GM21528 (cell line): ENCODE results near the gene CTSW.

Experiments
- ATAC-seq: cut with Tn5 transposase; IDR thresholded peaks from one replicate; pipeline ENCODE4 v1.9.1; 2021; ENCODE audit warnings: mild to moderate bottlenecking, moderate library complexity; ENCODE audit not compliant: unreplicated experiment, low FRiP score

CTSW gene

DNA sequence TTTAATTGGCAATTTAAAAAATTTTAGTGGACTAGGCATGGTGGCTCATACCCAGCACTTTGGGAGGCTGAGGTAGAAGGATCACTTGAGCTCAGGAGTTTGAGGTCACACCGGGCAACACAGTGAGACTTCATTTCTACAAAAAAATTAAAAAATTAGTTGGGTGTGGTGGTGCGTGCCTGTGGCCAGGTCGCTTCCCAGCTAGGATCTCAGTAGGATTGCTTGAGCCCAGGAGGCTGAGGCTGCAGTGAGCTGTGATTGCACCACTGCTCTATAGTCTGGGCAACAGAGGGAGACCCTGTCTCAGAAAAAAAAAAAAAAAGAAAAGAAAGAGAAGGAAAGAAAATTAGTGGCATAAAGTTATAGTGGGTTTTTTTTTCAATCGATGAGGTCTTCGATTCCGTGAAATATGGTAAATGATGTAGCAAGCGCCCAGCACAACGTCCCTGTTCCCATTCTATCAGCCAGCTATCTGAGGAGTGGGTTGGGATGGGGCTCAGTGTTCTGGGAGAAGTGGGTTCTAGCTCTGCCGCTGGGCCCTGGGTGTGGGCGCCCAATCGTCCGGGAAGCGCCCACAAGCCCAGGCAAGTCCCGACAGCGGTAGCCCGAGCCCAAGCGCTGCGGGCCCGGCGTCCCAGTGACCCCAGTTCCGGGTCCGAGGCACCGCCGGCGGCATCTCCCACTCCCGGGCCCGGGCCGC lies 19.2 kb downstream of the CTSW start:
- no peak for ATAC-seq

DNA sequence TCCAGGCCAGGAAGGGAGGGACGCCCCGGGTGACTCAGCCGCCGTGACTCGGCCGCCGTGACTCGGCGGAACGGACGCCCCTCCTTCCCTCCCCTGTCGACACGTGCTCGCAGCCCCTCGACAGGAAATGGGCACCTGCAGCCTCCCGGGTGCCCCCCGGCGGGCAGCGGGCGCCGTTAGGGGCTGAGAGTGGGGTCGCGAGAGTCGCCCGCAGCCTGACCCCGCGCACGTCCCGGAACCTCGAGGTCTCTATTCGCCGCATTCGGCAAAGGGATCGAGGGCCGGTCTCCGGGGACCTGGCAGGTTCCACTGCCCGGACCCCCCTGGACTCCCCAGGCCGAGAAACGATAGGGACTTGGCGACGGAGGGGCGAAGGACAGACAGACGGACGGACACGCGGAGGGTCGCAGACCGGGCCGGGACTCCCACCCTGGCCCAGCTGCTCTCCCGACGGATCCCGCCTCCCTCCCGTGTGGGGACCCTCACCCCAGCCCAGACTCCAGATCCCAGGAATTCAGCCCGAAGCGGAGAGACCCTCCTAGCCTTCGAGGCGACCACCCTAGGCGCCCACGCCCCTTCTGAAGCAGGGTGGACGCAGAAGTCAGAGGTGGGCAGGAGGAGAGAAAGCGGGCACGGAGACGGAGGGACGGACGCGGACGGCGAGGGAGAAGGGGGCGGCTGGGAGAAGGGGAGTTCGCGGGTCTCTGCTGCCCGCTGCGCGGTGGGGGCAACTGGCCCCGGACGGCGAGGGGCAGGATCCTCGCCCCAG lies 19.9 kb downstream of the CTSW start:
- no peak for ATAC-seq

DNA sequence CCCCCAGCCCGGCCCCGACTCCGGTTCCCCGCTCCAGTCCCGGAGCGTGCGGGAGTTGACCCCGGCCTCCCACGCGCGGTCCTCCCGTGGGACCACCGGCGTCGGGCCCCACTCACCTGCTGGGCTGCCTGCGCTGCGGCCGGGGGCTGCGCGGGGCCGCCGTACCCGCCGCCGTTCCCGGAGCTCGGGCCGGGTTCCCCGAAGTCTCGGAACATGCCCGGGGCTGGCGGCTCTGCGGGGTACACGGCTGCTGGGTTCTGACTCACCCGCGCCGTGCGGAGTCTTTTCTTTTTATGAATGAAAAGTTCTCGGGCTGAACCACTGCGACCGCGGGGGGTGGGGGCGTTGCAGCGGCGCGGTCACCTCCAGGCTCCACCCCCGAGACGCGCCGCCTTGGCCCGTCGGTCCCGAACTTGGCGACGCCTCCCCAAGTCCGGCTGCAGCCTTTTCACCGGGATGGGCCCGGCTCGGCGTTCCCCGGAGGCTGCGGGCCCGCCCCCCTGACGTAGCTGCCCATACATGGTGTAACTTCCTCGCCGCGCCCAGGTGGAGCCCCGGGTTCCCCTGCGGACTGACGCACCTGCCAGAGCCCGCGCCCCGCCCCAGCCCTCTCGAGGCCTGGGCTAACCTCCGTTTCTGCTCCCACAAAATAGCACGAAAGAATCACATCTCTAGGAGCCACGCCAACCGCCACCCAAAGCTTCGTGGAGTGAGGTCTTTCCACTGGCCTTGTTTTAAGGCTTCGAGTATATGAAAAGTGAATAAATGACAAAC lies 20.7 kb downstream of the CTSW start, which contains the start of gene FOSL1:
FOSL1 (minus strand) TSS at position 264 of the 774 bp plus-strand sequence; CDS start at position 215, 49 bp downstream.
- ATAC-seq = peak; percentile 64

DNA sequence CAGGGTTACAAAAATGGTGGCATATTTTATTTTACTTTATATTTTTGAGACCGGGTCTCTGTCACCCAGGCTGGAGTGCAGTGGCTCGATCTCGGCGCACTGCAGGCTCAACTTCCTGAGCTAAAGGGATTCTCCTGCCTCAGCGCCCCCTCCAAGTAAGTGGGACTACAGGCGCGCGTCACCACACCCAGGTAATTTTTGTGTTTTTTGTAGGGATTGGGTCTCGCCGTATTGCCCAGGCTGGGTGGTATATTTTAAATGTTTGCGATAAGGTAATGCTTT lies 21.2 kb downstream of the CTSW start:
- ATAC-seq = no peak

DNA sequence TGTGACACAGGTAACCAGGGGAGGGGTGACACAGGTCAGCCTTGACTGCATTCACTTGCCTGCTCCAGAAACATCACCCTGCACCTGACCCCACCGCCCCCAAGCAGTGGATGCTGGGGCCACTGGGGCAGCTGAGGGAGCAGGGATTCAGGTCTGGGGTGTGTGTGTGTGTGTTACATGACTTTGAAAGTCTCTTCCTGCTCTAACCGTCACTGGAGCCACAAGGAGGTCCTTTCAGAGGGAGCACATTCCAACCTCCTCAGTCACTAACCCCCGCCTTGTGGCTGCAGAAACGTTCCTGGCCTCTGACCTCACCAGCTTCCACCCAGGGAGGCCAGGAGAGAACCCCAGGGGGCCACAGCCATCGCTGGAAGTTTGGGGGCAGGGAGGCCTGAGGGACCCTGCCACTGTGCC lies 23.4 kb downstream of the CTSW start:
- no peak for ATAC-seq

DNA sequence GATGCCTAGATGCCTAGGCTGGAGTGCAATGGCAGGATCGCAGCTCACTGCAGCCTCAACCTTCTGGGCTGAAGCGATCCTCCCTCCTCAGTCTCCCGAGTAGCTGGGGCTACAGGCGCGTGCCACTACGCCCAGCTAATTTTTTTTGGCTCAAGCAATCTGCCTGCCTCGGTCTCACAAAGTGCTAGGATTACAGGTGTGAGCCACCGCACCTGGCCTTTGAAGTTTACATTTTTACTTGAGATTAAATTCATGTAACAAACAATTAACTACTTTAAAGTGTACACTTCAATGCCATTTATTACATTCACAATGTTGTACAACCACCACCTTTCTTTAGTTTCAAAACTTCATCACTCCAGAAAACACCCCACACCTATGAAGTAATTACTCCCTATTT lies 24.1 kb downstream of the CTSW start:
- no peak for ATAC-seq

DNA sequence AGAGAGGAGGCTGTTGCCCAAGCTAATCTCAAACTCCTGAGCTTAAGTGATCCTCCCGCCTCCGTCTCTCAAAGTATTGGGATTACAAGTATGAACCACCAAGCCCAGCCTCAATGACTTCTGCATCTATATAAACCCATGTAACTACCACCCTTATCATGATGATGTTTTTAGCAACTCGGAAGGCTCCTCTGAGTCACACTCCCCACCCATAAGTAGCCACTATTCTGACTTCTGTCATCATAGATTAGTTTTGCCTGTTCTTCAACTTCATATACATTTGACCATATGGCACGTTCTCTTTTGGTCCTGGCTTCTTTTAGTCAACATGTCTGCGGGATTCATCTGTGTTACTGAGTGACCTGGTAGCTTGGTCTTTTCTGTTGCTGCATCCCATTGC lies 27.0 kb downstream of the CTSW start:
- no peak for ATAC-seq

DNA sequence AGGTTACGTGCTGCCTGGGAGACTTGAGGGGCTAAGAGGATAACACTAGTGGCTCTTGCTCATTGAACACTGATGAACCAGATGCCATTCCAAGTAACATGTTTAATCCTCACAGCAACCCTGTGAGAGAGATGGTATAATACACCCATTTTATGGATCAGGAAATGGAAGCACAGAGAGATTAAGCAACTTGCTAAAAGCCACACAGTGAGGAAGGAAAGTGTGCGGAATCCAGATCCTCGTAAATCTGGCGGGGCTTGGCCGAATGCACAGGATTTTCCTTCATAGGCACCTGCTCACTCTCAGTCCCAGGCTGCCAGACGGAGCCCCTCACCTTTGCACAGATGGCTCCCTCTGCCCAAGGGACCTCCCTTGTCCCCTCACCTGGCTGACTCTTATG lies 28.2 kb downstream of the CTSW start:
- no peak for ATAC-seq

DNA sequence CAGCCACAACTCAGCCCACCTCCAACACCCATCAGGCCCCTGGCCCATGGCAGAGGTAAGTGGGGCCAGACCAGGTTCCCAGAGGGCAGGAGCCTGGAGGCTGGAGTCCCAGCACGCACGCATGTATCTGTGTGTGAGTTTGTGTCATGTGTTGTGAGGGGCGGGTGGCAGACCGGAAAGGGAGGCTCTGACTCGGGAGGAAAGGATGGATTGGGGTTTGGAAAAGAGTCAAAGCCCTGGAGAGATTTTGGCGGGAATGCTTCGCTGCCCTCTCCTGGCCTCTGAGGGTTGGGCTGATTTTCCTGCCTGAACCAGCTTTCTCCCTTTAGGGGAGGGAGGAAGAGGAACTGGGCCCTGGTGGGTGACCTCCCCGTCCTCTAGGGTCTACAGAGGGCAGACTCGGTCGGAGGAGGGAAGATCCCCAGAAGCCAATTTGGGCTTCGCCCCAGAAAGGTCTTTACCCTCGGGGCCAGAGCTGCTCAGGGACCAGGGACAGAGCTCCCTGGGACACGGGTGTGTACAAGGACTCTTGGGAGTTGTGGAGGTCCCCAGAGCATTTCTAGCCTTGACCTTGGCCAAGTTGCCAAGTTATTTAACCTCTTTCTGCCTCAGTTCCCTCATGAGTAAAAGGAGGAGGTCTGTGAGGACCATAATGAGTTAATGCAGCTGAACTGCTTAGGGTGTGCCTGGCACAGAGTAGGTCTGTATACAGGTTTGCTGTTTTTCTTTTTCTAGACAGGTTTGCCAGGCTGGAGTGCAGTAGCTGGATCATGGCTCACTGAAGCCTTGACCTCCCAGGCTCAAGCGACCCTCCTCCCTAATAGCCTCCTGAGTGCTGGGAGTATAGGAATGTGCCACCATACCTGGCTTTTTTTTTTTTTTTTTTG lies 32.3 kb downstream of the CTSW start:
- no peak for ATAC-seq

DNA sequence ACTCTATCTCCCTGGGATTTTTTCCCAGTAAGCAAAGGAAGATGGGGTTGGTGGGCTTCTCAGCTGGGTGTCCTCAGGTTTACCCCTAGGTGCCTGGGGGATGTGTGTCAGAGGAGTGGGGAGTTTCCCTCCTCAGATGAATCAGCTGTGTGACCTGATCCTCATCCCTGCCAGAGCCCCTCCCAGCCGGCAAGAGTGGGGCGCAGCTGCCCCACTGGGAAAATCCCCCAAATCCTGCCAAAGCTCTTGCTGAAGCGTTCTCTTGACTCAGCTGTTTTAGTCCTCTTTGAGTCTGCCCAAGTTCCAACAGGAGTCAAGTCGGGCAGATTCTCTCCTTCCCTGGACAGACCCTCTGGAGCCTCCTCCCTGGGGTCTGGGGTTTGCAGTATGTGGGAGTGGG lies 33.2 kb downstream of the CTSW start:
- no peak for ATAC-seq

DNA sequence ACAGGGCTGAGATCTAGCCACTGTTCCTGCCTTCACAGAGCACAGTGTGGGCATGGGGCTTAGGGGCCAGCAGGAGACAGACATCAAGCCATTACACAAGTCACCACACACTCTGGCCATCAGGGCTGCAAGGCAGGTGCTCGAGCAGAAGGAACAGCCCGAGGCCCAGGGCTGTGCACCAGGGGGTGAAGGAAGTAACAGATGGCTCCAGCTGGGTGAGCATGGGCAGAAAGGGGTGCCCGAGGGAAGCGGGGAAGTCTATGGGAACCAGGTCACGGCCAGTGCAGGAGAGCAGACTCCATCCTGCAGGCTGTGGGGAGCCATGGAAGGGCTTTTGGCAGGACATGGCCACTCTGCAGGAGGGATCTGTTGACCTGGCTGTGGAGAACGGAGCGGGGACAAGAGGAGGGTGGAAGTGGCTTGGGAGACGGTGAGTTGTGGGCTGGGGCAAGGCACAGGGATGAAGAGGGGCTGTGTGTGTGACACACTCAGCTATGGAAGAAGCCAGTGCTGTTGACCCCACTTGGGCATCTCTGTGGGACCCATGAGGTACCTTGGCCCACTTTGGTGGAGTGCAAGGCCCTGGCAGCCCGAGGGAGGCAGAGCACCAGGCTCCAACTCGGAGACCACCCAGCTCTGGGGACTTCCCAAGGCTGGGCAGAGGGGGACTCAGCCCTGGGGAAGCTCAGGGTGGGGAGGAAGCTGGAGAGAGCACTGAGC lies 35.6 kb downstream of the CTSW start:
- ATAC-seq = no peak

DNA sequence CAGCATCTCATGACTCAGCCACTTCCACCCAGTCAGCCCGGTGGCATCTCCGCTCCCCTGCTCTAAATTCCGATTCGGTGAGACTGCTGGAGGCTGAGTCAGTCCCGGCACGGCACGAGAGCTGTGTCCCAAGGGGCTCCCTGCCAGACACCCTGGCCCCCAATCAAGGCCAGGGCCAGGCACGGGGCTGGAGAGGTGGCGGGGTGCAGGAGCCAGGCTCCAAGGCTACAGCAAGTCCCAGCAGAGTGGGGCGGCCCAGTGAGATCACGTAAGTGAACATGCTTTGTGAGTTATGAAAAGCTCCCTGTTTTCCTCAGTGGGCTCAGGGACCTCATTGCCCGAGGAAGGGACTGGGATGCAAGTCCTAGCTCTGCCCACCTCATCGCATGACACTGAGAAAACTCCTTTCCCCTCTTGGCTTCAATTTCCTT lies 36.2 kb downstream of the CTSW start:
- ATAC-seq = no peak

DNA sequence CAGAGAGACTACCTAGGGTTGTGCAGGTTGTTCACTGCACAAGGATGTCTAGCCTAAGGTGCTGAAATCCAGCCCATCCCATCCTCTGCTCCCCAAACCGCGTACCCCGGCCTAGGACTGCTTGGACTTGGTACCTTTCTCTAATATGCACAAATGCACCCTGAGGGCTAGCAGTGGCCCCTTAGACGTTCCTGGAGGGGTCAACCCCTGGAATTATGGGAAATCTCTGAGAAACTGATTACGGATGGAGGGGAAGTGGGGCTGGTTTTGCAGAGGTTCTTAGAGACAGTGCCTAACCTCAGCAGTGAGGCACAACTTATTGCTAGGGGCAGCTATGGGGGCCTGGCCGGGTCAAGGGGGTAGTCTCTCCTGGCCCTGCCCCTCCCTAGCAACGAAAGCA lies 36.8 kb downstream of the CTSW start:
- ATAC-seq = no peak

DNA sequence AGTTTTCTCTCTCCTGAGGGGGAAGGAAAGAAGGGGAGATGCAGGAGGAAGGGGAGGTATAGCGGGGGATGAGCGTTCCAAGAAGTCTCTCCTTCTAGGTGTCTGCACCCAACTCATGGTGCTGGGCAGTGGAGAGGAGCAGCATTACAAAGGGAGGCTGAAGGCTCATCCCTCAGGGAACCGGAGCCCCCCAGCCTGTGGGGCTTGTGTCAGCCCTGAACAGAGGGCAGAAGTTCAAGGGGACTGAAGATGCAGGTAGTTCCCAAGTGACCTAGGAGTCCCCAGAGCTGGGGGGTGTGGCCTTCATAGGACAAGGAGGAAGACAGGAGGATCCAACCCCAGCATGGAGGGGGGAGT lies 37.4 kb downstream of the CTSW start:
- no peak for ATAC-seq

DNA sequence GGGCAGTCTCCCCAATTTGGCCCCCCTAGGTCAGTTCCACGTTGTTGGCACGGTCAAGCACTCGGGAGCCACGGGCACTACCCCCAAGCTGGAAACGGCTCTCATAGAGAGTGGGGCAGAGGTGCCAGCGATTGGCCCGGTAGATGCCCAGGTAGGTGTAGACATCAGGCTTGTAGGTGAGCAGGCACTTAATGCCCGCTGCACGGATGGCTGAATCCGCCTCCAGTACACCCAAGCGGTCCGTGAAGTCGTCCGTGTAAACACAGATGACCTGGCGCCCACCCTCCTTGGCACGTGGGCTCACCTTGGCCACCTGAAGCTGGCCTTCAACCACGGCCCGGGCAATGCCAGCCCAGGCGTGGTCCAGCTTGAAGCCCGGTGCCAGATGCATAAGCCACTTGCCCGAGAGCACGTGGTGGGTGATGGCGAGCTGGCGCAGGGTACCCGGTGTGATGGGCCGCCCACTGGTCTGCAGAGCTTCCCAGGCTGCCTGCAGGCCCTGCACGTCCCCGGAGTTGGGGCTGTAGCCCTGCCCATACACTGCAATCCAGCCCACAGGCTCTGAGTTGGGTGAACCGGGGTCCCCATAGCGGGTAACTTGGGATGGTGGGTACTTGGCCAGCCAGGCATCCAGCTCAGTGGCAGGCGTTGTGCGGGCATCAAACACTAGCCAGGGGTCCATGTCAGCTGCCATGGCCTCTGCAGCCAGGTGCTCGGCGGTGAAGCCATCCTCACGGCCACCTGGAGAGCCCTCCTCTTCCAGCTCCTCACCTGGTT lies 38.0 kb downstream of the CTSW start:
- no peak for ATAC-seq

DNA sequence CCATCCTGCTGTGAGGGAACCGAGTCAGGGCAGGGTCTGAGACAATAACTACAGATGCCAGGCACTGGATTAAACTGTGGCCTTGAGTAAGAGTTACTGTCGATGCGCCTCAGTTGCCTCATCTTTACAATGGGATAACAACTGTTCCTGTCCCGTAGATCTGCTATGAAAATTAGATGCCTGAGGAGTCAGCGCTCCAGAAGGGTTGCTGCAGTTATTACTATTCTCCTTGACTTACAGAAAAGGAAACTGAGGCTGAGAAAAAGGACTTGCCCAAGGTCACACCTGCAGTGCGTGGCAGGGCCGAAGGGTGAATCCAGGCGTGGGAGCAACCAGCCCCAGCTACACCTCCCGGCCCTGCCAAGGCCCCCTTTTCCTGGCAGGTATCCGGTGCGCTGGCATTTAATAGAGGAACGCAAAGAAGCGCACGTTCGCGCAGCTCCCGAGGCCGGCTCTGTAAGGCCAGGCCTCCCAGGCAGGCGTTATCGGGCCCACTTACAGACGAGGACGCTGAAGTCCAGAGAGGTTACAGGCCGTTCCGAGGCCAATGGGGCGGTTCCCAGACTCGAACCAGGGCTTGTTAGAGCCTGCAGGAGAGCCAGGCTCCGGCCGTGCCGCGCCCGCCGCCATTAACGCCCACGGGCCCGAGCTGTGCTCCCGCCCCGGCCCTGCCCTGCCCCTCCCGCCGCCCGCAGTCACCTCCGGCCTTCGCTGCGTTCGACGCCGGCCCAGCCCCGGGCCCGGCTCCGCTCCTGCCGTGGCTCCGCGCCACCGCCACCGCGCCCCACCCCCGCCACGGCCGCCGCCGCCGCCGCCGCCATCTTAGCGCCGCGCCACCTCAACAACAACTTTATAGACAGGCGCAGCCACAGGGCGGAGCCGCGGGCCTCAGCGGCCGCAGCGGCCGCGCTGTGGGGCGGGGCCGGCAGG lies 38.8 kb downstream of the CTSW start, which contains the start of gene C11orf68:
C11orf68 (minus strand) TSS at position 852 of the 930 bp plus-strand sequence; CDS start at position 821, 31 bp downstream.
- ATAC-seq = peak; percentile 47

DNA sequence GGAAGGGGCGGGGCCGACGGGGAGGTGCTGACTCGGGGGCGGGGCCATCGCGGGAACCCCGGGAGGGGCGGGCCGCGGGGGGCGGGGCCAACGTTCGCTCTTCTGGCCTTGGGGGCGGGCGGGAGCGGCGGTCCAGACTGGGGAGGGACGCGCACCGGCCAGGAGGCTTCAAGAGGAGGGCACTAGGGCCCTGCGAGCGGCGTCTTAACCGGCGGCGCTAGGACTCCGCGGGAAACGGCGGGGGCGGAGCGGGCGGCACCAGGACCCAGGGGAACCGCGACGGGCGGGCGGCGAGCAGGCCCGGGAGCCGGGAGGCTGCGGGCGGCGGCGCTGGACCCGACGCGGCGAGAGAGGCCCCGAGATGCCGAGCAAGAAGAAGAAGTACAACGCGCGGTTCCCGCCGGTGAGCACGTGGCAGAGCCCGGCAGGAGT lies 39.5 kb downstream of the CTSW start, which contains the start of gene DRAP1:
DRAP1 (plus strand) TSS at position 286 of the 432 bp plus-strand sequence; CDS start at position 362, 76 bp downstream.
- peak; percentile 81 for ATAC-seq
